HepG2 (cell line): Measurements from ENCODE around the gene TAF12. TPM values are rescaled to one million over a fixed set of nuclear protein-coding genes. Genes with fewer than 3 reads are reported as not detected.

ENCODE experiments used
- FOSL1 ChIP-seq: sonication (generic); formaldehyde crosslinking; IDR thresholded peaks from 2 replicates; pipeline ENCODE4 v1.9.0; 2021; ENCODE audit warnings: missing genetic modification reagents, borderline replicate concordance
- NFKB2 ChIP-seq: sonication (generic); formaldehyde crosslinking; IDR thresholded peaks from 2 replicates; pipeline ENCODE4 v1.4.0; 2020; ENCODE audit warnings: missing genetic modification reagents, borderline replicate concordance
- NPAS2 ChIP-seq: sonication (generic); formaldehyde crosslinking; IDR thresholded peaks from 2 replicates; pipeline ENCODE4 v1.8.0; 2022; ENCODE audit warnings: mild to moderate bottlenecking, missing genetic modification reagents, borderline replicate concordance
- RAD21 ChIP-seq: fragments of 450-650 bp; formaldehyde crosslinking; IDR thresholded peaks from 2 replicates; pipeline ENCODE4 v1.5.0; 2020; ENCODE audit warnings: mild to moderate bottlenecking
- RARA ChIP-seq: IDR thresholded peaks from 2 replicates; pipeline ENCODE4 v1.6.1; 2016; ENCODE audit warnings: missing genetic modification reagents, missing compliant biosample characterization
- SP140L ChIP-seq: sonication (generic); formaldehyde crosslinking; IDR thresholded peaks from 2 replicates; pipeline ENCODE4 v1.4.0; 2020; ENCODE audit warnings: missing genetic modification reagents, borderline replicate concordance
- STAT5B ChIP-seq: sonication (generic); formaldehyde crosslinking; IDR thresholded peaks from 2 replicates; pipeline ENCODE4 v1.4.0; 2020; ENCODE audit warnings: missing genetic modification reagents
- TEAD3 ChIP-seq: optimal IDR thresholded peaks from 2 replicates; pipeline ENCODE3; 2016; ENCODE audit warnings: borderline replicate concordance
- ZBTB1 ChIP-seq: sonication (generic); formaldehyde crosslinking; IDR thresholded peaks from 2 replicates; pipeline ENCODE4 v1.4.0; 2020; ENCODE audit warnings: missing genetic modification reagents, borderline replicate concordance
- ZMAT3 ChIP-seq: sonication (generic); formaldehyde crosslinking; conservative IDR thresholded peaks from 2 replicates; pipeline ENCODE4 v1.7.0; 2021; ENCODE audit warnings: missing genetic modification reagents
- ZNF160 ChIP-seq: sonication (generic); formaldehyde crosslinking; IDR thresholded peaks from 2 replicates; pipeline ENCODE4 v1.8.0; 2022; ENCODE audit warnings: mild to moderate bottlenecking, inconsistent platforms, missing genetic modification reagents
- ZNF264 ChIP-seq: sonication (generic); formaldehyde crosslinking; IDR thresholded peaks from 2 replicates; pipeline ENCODE4 v1.4.0; 2020; ENCODE audit warnings: missing genetic modification reagents
- ZNF570 ChIP-seq: sonication (generic); formaldehyde crosslinking; IDR thresholded peaks from 2 replicates; pipeline ENCODE4 v1.4.0; 2020; ENCODE audit warnings: mild to moderate bottlenecking, missing genetic modification reagents, borderline replicate concordance
- ZNF644 ChIP-seq: IDR thresholded peaks from 2 replicates; pipeline ENCODE4 v1.6.1; 2016; ENCODE audit warnings: low read depth
- polyA plus RNA-seq, 8 experiments: library from polyadenylated mRNA; depleted of rRNA in 3 of 8; stranded (reverse) in 7 of 8; unstranded in 1 of 8; fragments of >200 nt; fragmentation: Illumina TruSeq in 4 of 8; extraction: Trizol in 4 of 8; gene quantifications; 2 replicates each; pipeline versions ENCODE4 v1.2.1 to v1.2.3, GENCODE V29; 2011 to 2016; ENCODE audit warnings: low read depth in 4 of 8, missing spikeins in 1 of 8, mixed read lengths in 1 of 8; ENCODE audit not compliant: insufficient read depth in 1 of 8
- total RNA-seq, 5 experiments: library from RNA; depleted of rRNA; stranded (reverse); fragments of >200 nt; fragmentation: Illumina TruSeq; extraction: Trizol; gene quantifications; 2 replicates each; pipeline ENCODE4 v1.2.3, GENCODE V29; 2016; ENCODE audit warnings: low read depth in 1 of 5
- TF ChIP-seq, protein P1 (sequence below): sonication (generic); formaldehyde crosslinking; IDR thresholded peaks from 2 replicates; pipeline ENCODE4 v1.8.0; 2022; ENCODE audit warnings: mild to moderate bottlenecking, missing genetic modification reagents, moderate library complexity
- TF ChIP-seq, protein P2 (sequence below): sonication (generic); formaldehyde crosslinking; IDR thresholded peaks from 2 replicates; pipeline ENCODE4 v1.5.1; 2020; ENCODE audit warnings: mild to moderate bottlenecking, moderate library complexity, missing genetic modification reagents
- TF ChIP-seq, protein P3 (sequence below): sonication (generic); formaldehyde crosslinking; IDR thresholded peaks from 2 replicates; pipeline ENCODE4 v1.4.0; 2020; ENCODE audit warnings: missing genetic modification reagents
- TF ChIP-seq, protein P4 (sequence below): sonication (generic); formaldehyde crosslinking; IDR thresholded peaks from 2 replicates; pipeline ENCODE4 v1.4.0; 2020; ENCODE audit warnings: mild to moderate bottlenecking, missing genetic modification reagents, borderline replicate concordance

TAF12 gene
- total and polyA plus RNA-seq, 2 of the 13 experiments (the other 11 are each of a cell fraction or from before 2014, with no cell fraction given) = 16.3 to 17.1 TPM

DNA sequence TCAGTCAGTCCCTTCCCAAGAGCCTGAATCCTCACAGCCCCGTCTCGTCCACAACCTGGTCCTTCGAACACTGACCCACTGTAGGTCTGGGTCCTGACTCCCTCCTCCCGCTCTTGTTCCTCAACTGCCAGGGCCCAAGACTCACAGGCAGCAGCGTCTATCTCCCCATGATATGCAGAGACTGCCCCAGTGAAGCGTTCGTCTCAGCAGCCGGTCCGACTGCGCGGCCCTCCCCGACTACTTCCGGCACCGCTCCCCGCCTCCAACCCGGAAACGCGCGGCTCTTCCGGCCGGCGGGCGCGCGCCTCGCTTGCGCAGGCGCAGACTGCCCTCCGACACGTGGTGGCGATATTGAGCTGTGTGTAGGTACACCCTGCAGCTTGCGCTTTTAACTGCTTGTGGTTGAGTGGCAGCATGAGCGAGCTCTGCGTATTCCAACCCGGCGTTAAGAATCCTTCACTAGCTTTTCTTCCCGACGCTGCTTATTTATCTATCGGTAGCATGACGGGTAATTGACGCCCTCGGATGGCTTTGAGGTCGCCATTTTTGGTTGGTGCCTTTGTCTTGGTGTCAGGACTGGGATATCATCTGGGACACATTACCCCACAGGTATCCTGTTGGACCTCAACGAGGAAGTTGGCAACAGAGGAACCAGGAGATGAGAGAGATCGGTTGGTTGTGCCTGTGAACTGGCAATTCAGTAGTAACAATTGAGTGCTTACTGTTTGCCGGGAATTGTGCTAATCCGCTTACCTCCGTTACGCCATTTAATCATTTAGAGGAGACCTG lies at the start of gene TAF12 (continued):
- TF ChIP-seq, protein P1, sequence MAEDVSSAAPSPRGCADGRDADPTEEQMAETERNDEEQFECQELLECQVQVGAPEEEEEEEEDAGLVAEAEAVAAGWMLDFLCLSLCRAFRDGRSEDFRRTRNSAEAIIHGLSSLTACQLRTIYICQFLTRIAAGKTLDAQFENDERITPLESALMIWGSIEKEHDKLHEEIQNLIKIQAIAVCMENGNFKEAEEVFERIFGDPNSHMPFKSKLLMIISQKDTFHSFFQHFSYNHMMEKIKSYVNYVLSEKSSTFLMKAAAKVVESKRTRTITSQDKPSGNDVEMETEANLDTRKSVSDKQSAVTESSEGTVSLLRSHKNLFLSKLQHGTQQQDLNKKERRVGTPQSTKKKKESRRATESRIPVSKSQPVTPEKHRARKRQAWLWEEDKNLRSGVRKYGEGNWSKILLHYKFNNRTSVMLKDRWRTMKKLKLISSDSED (CRISPR knock-in tag) = peak; percentile 77; the same call in 1 of the 2 replicates
- peak; percentile 11; the same call in 1 of the 2 replicates for TF ChIP-seq ZNF644 (CRISPR knock-in tag)
- peak; percentile 95 for TF ChIP-seq SP140L (CRISPR knock-in tag)
- TF ChIP-seq ZNF570 (CRISPR knock-in tag) = no peak
- TF ChIP-seq, protein P2, sequence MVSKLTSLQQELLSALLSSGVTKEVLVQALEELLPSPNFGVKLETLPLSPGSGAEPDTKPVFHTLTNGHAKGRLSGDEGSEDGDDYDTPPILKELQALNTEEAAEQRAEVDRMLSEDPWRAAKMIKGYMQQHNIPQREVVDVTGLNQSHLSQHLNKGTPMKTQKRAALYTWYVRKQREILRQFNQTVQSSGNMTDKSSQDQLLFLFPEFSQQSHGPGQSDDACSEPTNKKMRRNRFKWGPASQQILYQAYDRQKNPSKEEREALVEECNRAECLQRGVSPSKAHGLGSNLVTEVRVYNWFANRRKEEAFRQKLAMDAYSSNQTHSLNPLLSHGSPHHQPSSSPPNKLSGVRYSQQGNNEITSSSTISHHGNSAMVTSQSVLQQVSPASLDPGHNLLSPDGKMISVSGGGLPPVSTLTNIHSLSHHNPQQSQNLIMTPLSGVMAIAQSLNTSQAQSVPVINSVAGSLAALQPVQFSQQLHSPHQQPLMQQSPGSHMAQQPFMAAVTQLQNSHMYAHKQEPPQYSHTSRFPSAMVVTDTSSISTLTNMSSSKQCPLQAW (CRISPR knock-in tag) = peak; percentile 96
- TF ChIP-seq, protein P3, sequence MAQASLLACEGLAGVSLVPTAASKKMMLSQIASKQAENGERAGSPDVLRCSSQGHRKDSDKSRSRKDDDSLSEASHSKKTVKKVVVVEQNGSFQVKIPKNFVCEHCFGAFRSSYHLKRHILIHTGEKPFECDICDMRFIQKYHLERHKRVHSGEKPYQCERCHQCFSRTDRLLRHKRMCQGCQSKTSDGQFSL (CRISPR knock-in tag) = 0 out of 2 replicates have a peak, but pooled peaks have one; percentile 44
- peak; percentile 41; the same call in 1 of the 2 replicates for TF ChIP-seq STAT5B
- TF ChIP-seq, protein P4, sequence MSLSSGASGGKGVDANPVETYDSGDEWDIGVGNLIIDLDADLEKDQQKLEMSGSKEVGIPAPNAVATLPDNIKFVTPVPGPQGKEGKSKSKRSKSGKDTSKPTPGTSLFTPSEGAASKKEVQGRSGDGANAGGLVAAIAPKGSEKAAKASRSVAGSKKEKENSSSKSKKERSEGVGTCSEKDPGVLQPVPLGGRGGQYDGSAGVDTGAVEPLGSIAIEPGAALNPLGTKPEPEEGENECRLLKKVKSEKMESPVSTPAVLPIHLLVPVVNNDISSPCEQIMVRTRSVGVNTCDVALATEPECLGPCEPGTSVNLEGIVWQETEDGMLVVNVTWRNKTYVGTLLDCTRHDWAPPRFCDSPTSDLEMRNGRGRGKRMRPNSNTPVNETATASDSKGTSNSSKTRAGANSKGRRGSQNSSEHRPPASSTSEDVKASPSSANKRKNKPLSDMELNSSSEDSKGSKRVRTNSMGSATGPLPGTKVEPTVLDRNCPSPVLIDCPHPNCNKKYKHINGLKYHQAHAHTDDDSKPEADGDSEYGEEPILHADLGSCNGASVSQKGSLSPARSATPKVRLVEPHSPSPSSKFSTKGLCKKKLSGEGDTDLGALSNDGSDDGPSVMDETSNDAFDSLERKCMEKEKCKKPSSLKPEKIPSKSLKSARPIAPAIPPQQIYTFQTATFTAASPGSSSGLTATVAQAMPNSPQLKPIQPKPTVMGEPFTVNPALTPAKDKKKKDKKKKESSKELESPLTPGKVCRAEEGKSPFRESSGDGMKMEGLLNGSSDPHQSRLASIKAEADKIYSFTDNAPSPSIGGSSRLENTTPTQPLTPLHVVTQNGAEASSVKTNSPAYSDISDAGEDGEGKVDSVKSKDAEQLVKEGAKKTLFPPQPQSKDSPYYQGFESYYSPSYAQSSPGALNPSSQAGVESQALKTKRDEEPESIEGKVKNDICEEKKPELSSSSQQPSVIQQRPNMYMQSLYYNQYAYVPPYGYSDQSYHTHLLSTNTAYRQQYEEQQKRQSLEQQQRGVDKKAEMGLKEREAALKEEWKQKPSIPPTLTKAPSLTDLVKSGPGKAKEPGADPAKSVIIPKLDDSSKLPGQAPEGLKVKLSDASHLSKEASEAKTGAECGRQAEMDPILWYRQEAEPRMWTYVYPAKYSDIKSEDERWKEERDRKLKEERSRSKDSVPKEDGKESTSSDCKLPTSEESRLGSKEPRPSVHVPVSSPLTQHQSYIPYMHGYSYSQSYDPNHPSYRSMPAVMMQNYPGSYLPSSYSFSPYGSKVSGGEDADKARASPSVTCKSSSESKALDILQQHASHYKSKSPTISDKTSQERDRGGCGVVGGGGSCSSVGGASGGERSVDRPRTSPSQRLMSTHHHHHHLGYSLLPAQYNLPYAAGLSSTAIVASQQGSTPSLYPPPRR (CRISPR knock-in tag) = peak; percentile 34; the same call in 1 of the 2 replicates
- peak; percentile 81; the same call in 1 of the 2 replicates for TF ChIP-seq NFKB2 (CRISPR knock-in tag)
- TF ChIP-seq NPAS2 (CRISPR knock-in tag) = no peak
- TF ChIP-seq ZMAT3 (CRISPR knock-in tag) = 0 out of 2 replicates have a peak, but pooled peaks have one; percentile 49
- peak; percentile 57 for TF ChIP-seq RARA (CRISPR knock-in tag)
- peak; percentile 29; the same call in 1 of the 2 replicates for TF ChIP-seq ZNF264 (CRISPR knock-in tag)
- TF ChIP-seq RAD21 (CRISPR knock-in tag) = peak; percentile 60
- TF ChIP-seq FOSL1 = no peak
- TF ChIP-seq ZNF160 (CRISPR knock-in tag) = no peak
- TF ChIP-seq TEAD3 = peak; percentile 20
- TF ChIP-seq ZBTB1 (CRISPR knock-in tag) = no peak
